Endothelial cell of umbilical vein (primary cell): ENCODE results near the gene GNB5. TPM values are rescaled to one million over a fixed set of nuclear protein-coding genes. Genes with fewer than 3 reads are reported as not detected.

Experiments used
- BruUV-seq: library from RNA; stranded (reverse); fragments of 400-500 nt; replicated peaks from 2 replicates; lab custom pipeline; 2021; lab: Mats Ljungman, UMichigan
- CTCF ChIA-PET: fragments of 300-600, 350-600 bp; sonication (Branson Sonifier 250); formaldehyde crosslinking; loops from one replicate; lab custom pipeline; 2021; ENCODE audit warnings: antibody characterized with exemption, inconsistent platforms; lab: Charles Lee
- POLR2A ChIA-PET: fragments of 300-600, 350-600 bp; sonication (Branson Sonifier 250); formaldehyde crosslinking; loops from one replicate; lab custom pipeline; 2021; ENCODE audit warnings: antibody characterized with exemption, inconsistent platforms; lab: Charles Lee
- DNase-seq: peaks from one replicate; pipeline ENCODE4 v3.0.0-alpha.2; 2011; ENCODE audit warnings: low read depth, low spot score
- FAIRE-seq: peaks from 2 replicates; lab custom pipeline; 2011; peaks lifted over from hg19 to GRCh38; lab: Jason Lieb, UNC
- H2AFZ ChIP-seq: 2 replicates; pipeline ENCODE4 v1.6.0; 2012; ENCODE audit warnings: low read depth, low read length, control low read depth, inconsistent platforms
- H3K27ac ChIP-seq: 2 replicates; pipeline ENCODE4 v1.5.1; 2011; ENCODE audit warnings: low read depth, mild to moderate bottlenecking, control low read depth, low read length, moderate library complexity; ENCODE audit not compliant: insufficient read depth
- H3K27me3 ChIP-seq, 2 experiments: 2 replicates each; pipeline versions ENCODE4 v1.6.0 to v1.6.1; 2011; ENCODE audit warnings: low read length in 2 of 2, mixed read lengths in 1 of 2; ENCODE audit not compliant: control insufficient read depth in 2 of 2, insufficient read depth in 2 of 2
- H3K36me3 ChIP-seq, 2 experiments: 2 replicates in 1 of 2; 3 replicates in 1 of 2; pipeline ENCODE4 v1.5.1; 2011; ENCODE audit warnings: low read length in 2 of 2, mild to moderate bottlenecking in 1 of 2, moderate library complexity in 1 of 2; ENCODE audit not compliant: control insufficient read depth in 2 of 2, insufficient read depth in 2 of 2; ENCODE audit errors: extremely low read depth in 1 of 2
- H3K4me1 ChIP-seq: 3 replicates; pipeline ENCODE4 v1.5.1; 2011; ENCODE audit warnings: mild to moderate bottlenecking, low read length; ENCODE audit not compliant: control insufficient read depth, insufficient read depth; ENCODE audit errors: extremely low read depth
- H3K4me2 ChIP-seq: 2 replicates; pipeline ENCODE4 v1.6.1; 2011; ENCODE audit warnings: low read length, control low read depth, mixed read lengths; ENCODE audit not compliant: insufficient read depth
- H3K4me3 ChIP-seq, 3 experiments: fragments of 200-600 bp in 1 of 3; sonication (generic), shearing (Covaris generic) in 1 of 3; replicated peaks in 1 of 3; 2 replicates each; pipeline ENCODE4 v1.5.1; 2011 to 2016; ENCODE audit warnings: control low read depth in 3 of 3, low read length in 3 of 3, mild to moderate bottlenecking in 2 of 3, inconsistent platforms in 1 of 3, low read depth in 1 of 3, moderate library complexity in 1 of 3; ENCODE audit not compliant: insufficient read depth in 1 of 3
- H3K79me2 ChIP-seq: 2 replicates; pipeline ENCODE4 v1.6.0; 2012; ENCODE audit warnings: low read length, inconsistent platforms; ENCODE audit not compliant: control insufficient read depth, insufficient read depth
- H3K9ac ChIP-seq: replicated peaks from 2 replicates; pipeline ENCODE3; 2011; ENCODE audit warnings: low read length, control low read depth; ENCODE audit not compliant: insufficient read depth; ENCODE audit errors: extremely low read depth
- H3K9me1 ChIP-seq: replicated peaks from 3 replicates; pipeline ENCODE4 v1.6.0; 2011; ENCODE audit warnings: mild to moderate bottlenecking, low read length; ENCODE audit not compliant: control insufficient read depth, insufficient read depth; ENCODE audit errors: extremely low read depth
- H3K9me3 ChIP-seq: replicated peaks from 2 replicates; pipeline ENCODE4 v1.5.1; 2012; ENCODE audit warnings: low read length, inconsistent platforms; ENCODE audit not compliant: control insufficient read depth, insufficient read depth
- H4K20me1 ChIP-seq: replicated peaks from 2 replicates; pipeline ENCODE3; 2011; ENCODE audit warnings: mild to moderate bottlenecking, low read length; ENCODE audit not compliant: control insufficient read depth, insufficient read depth; ENCODE audit errors: extremely low read depth
- CTCF ChIP-seq, 2 donors: IDR thresholded peaks; 1 replicate in 1 of 2; 2 replicates in 1 of 2; pipeline ENCODE4 v1.5.1; 2011; ENCODE audit warnings: low read length in 2 of 2, mild to moderate bottlenecking in 2 of 2, moderate library complexity in 2 of 2, control low read depth in 1 of 2, inconsistent platforms in 1 of 2, low read depth in 1 of 2; ENCODE audit not compliant: insufficient read depth in 1 of 2; ENCODE audit errors: extremely low read depth in 1 of 2
- EZH2 ChIP-seq: IDR thresholded peaks from 2 replicates; pipeline ENCODE4 v1.6.1; 2012; ENCODE audit warnings: borderline replicate concordance, low read depth, mild to moderate bottlenecking, moderate library complexity, low read length, inconsistent platforms; ENCODE audit not compliant: severe bottlenecking
- FOS ChIP-seq: IDR thresholded peaks from 2 replicates; pipeline ENCODE4 v1.6.1; 2011; ENCODE audit warnings: mild to moderate bottlenecking, low read length, moderate library complexity, borderline replicate concordance; ENCODE audit not compliant: insufficient read depth
- GATA2 ChIP-seq: IDR thresholded peaks from 2 replicates; pipeline ENCODE4 v1.7.0; 2011; ENCODE audit warnings: low read depth, mild to moderate bottlenecking, moderate library complexity, mixed read lengths, low read length; ENCODE audit not compliant: insufficient read length, insufficient read depth
- JUN ChIP-seq: IDR thresholded peaks from 2 replicates; pipeline ENCODE4 v1.6.1; 2011; ENCODE audit warnings: borderline replicate concordance, low read depth; ENCODE audit not compliant: insufficient read length, insufficient read depth
- MAX ChIP-seq: IDR thresholded peaks from 2 replicates; pipeline ENCODE4 v1.6.1; 2011; ENCODE audit not compliant: insufficient read depth, insufficient read length
- MYC ChIP-seq: IDR thresholded peaks from one replicate; pipeline ENCODE4 v1.6.1; 2011; ENCODE audit warnings: mild to moderate bottlenecking, low read depth, low read length
- POLR2A ChIP-seq: IDR thresholded peaks from 2 replicates; pipeline ENCODE4 v1.6.1; 2012; ENCODE audit warnings: low read depth, mild to moderate bottlenecking, control low read depth, low read length
- POLR2AphosphoS5 ChIP-seq: IDR thresholded peaks from 2 replicates; pipeline ENCODE4 v1.6.1; 2012; ENCODE audit warnings: low read depth, mild to moderate bottlenecking, control low read depth, low read length, moderate library complexity; ENCODE audit not compliant: insufficient read depth
- dilution Hi-C: fragments of 300-500 bp; cut with MboI; formaldehyde crosslinking; loops from one replicate; pipeline ENCODE4 v1.15.0; 2019; ENCODE audit warnings: low sequenced_read_pairs; ENCODE audit not compliant: extremely low pct_ligation_motif_present
- intact Hi-C: fragments of 100-400 bp; cut with micrococcal nuclease; formaldehyde crosslinking; loops from one replicate; pipeline ENCODE4 v1.10.0; 2022
- polyA plus RNA-seq, 4 experiments: library from polyadenylated mRNA; depleted of rRNA in 3 of 4; stranded (reverse) in 3 of 4; unstranded in 1 of 4; fragments of >200 nt; gene quantifications; 2 replicates each; pipeline versions ENCODE4 v1.2.1 to v1.2.3, GENCODE V29; 2011 to 2012; ENCODE audit warnings: missing spikeins in 1 of 4
- total RNA-seq: library from RNA; stranded (reverse); gene quantifications from 2 replicates; pipeline ENCODE4 v1.2.3, GENCODE V29; 2021

GNB5 gene
- total and polyA plus RNA-seq, 2 donors (not counting 3 experiments of a cell fraction or from before 2014, with no cell fraction given), result 15.6 to 16.8 TPM

- Histone ChIP-seq H3K36me3 (no peaks in the 10 kb centered on the region), H2AFZ (peak overlapping the region; percentile 98), H4K20me1 (no peaks in the 10 kb centered on the region), H3K79me2 (no peaks in the 10 kb centered on the region), H3K4me2 (peak overlapping the region; percentile 79), H3K4me3 (peak overlapping the region; percentile 18 to 85 (median 70)), H3K27me3 (no peaks in the 10 kb centered on the region), H3K9me3 (no peaks in the 10 kb centered on the region), H3K4me1 (peaks cover 9% of the 10 kb centered on the region), H3K27ac (peak overlapping the region; percentile 58), H3K9ac (peak overlapping the region; percentile 52), H3K9me1 (no peaks in the 10 kb centered on the region)
- TF ChIP-seq MAX (no peak), EZH2 (no peak), JUN (no peak), POLR2AphosphoS5 (peak; percentile 52), POLR2A (peak; percentile 59), FOS (no peak), GATA2 (no peak), MYC (no peak), CTCF (IDR thresholded peaks at IDR 0.05; ENCODE audit: extremely low read depth in 1 of 2, insufficient read depth in 1 of 2, low read depth in 1 of 2, low read length in 2 of 2) (no peak)
- DNase-seq (peak; percentile 82), FAIRE-seq (peak; percentile 63)
- ChIA-PET POLR2A (interaction anchor here (0.6 to 1.4 kb wide), 3 partner anchors 9 to 1328 kb away, joined by 5 to 6 read pairs (median 5); partner anchors contain the start of gene LEO1), CTCF (interaction anchor here (0.7 to 2.8 kb wide), 8 partner anchors 15 to 556 kb away, joined by 3 to 17 read pairs (median 4); no protein-coding TSS in a partner anchor)
- dilution Hi-C loops (no loop called here), intact Hi-C loops (loop anchor here (1.0 to 5.0 kb wide), 2 partner anchors 197 to 558 kb away; no protein-coding TSS in a partner anchor)
- no TSS peak for BruUV-seq
Measured at GRCh38 chr15:52179278-52180195, 11.7 kb downstream of the GNB5 start.
